ENCODE measurements around the gene GOLGA6D. TPM values are rescaled to one million over a fixed set of nuclear protein-coding genes. Genes with fewer than 3 reads are reported as not detected.
A peak's percentile ranks its signal among the peaks of the same experiment; 100 is the strongest.
"Not testable (repeated sequence)": the region's sequence is repeated elsewhere in the genome, so short reads cannot be mapped to it uniquely, and the experiment has no call there.

GOLGA6D gene
- total RNA-seq, 1 experiment from 2014 or later = not detected

DNA sequence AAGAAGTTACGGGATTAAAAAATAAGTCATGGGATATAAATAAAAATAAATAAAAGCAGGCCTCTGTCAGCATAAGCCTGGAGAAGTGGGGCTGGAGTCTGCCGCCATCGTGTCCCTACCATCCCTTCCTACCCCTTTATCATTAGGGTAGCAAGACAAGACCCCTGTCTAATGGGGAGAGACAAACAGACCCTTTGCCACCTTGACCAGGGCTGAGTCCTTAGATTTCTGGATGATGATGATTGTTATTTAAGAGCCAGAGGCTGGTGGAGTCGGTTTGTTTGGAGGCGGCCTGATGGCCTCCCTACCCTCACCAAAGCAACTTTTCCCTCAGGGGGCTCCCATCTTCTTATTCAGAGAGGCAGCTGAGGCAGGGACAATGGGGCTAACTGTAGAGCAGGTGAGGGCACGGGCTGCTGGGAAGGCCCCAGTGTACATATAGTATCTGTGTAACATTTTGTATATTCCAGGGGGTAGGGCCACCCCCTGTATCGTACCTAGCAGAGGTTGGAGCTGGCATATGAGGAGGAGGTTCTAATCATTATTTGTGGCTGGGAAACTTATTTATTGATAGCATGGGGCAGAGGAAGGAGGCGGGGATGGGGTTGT, 8.8 kb upstream of the GOLGA6D start:
- not testable (repeated sequence) for H3K9me3 ChIP-seq, DNase-seq, H3K36me3 ChIP-seq, H3K27me3 ChIP-seq, H3K4me3 ChIP-seq

GRCh38 chr15:75274509-75275107, 8.0 kb upstream of the GOLGA6D start:
- not testable (repeated sequence) for H3K27me3 ChIP-seq
- peak; percentile 75 for DNase-seq

DNA sequence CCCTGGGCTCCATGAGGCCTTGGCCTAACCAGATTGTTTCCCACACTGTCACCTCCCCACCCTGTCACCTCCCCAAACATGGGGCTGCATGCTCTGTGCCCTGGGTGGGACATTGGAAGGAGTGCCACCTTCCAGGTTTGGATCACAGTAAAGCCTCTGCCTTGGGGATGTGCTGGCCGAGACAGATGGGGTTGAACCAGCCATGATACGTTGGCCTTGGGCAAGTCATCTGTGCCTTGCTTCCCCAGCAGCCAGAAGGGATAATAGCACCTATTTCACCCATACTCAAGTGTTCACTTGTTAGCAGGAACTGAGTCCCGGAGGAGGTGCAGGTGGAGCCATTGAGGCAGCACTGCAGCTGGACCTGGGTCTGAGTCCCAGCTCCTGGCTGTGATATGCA, 7.0 kb upstream of the GOLGA6D start:
- DNase-seq, H3K9me3 ChIP-seq, H3K27me3 ChIP-seq, H3K36me3 ChIP-seq, H3K4me3 ChIP-seq: not testable (repeated sequence)

More at GRCh38 chr15:75274509-75275107, 8.0 kb upstream of the GOLGA6D start:
- not testable (repeated sequence) for H3K4me3 ChIP-seq, H3K9me3 ChIP-seq, H3K36me3 ChIP-seq

GRCh38 chr15:75278497-75278896, 4.1 kb upstream of the GOLGA6D start:
- H3K9me3 ChIP-seq, DNase-seq, H3K4me3 ChIP-seq, H3K27me3 ChIP-seq, H3K36me3 ChIP-seq: not testable (repeated sequence)

DNA sequence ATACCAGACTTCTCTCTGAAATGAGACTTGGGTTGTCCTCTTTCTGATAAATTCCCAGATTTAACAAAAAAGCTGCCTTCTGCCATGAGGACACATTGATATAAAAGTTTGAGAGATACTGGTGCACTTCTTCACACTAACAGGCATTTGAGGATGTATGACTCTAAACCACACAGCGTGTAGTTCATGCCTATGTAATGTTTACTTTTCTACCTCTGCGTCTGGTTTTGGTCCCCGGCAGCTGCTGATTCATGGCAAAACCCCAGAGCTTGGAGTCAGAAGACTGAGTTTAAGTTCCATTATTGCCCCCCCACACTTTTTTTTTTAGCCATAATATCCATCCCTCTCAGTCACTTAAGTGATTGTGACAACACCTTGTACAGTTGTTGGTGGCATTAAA, 1.5 kb downstream of the GOLGA6D start:
- not testable (repeated sequence) for DNase-seq, H3K27me3 ChIP-seq, H3K36me3 ChIP-seq, H3K4me3 ChIP-seq, H3K9me3 ChIP-seq

DNA sequence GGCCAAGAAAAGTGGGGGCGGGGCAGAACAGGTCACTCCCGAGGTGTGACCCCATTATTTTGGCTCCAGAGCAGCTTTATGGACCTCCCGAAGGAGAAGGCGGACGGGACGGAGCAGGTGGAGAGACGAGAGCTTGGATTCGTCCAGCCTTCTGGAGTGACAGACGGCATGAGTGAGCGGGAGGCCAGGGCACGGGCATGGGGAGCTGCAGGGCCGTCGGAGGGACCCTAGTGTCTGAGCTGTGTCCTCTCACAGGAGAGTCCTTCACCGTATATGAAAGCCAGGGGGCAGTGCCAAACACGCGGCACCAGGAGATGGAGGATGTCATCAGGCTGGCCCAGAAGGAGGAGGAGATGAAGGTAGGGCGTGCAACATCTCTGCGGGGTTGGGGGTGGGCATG, 11.0 kb downstream of the GOLGA6D start:
- not testable (repeated sequence) for H3K4me3 ChIP-seq, H3K9me3 ChIP-seq, DNase-seq, H3K36me3 ChIP-seq, H3K27me3 ChIP-seq

DNA sequence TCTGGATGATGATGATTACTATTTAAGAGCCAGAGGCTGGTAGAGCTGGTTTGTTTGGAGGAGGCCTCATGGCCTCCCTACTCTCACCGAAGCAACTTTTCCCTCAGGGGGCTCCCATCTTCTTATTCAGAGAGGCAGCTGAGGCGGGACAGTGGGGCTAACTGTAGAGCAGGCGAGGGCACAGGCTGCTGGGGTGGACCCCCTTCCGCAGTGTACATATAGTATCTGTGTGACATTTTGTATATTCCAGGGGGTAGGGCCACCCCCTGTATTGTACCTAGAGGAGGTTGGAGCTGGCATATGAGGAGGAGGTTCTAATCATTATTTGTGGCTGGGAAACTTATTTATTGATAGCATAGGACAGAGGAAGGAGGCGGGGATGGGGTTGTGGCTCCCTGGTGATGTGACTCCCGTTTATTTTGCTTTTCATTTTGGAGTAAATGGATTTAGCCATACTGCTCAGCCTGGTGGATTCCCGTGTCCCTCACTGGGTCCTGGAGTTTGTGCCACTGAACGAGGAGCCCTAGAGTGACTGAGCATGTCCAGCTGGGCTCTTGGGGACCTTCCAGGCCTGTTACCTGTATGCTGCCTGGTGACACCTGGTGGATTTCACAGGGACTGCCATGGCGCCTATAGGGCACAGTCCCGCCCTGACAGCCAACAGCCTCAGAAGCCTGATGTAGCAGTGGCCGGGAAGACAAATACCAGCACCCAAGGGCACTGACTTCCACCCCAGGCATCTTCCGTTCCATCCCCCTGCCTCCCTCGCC, 16.1 kb downstream of the GOLGA6D start:
- H3K36me3 ChIP-seq, H3K4me3 ChIP-seq, H3K9me3 ChIP-seq, H3K27me3 ChIP-seq, DNase-seq: not testable (repeated sequence)

GRCh38 chr15:75299311-75299688, 16.7 kb downstream of the GOLGA6D start:
- peaks cover 11% of the 10 kb centered on the region for H3K27me3 ChIP-seq
- H3K4me3 ChIP-seq, H3K9me3 ChIP-seq, H3K36me3 ChIP-seq: not testable (repeated sequence)
- DNase-seq = peak; percentile 24

GRCh38 chr15:75300026-75300425, 17.4 kb downstream of the GOLGA6D start:
- peaks cover 16% of the 10 kb centered on the region for H3K27me3 ChIP-seq
- not testable (repeated sequence) for H3K9me3 ChIP-seq, H3K36me3 ChIP-seq, DNase-seq, H3K4me3 ChIP-seq

- no peak overlapping the region for H3K4me3 ChIP-seq
- no peaks in the 10 kb centered on the region for H3K36me3 ChIP-seq
- no peaks in the 10 kb centered on the region for H3K9me3 ChIP-seq
- no peak for DNase-seq
- peaks cover 25% of the 10 kb centered on the region for H3K27me3 ChIP-seq
Observed at GRCh38 chr15:75302318-75302717, 19.7 kb downstream of the GOLGA6D start.

DNA sequence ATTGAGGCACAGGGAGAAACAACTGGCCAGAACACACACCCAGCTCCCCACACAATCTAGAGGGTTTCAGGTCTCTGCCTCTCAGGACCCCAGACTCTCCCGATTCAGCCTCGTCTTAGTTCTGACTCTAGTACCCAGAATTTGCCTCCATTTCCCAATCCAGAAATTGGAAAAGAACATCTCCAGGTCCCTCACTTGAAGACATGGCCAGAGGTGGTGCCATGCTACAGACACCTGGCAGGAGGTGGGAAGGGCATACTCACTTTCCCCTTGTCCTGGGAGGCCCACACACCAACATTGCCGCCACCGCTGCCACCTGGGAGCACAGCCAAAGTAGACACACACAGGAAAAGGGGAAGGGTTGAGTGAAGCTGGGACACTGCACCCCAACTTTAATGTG, 20.1 kb downstream of the GOLGA6D start:
- H3K9me3 ChIP-seq, H3K4me3 ChIP-seq, H3K36me3 ChIP-seq, DNase-seq: not testable (repeated sequence)
- H3K27me3 ChIP-seq = peaks cover 26% of the 10 kb centered on the region

DNA sequence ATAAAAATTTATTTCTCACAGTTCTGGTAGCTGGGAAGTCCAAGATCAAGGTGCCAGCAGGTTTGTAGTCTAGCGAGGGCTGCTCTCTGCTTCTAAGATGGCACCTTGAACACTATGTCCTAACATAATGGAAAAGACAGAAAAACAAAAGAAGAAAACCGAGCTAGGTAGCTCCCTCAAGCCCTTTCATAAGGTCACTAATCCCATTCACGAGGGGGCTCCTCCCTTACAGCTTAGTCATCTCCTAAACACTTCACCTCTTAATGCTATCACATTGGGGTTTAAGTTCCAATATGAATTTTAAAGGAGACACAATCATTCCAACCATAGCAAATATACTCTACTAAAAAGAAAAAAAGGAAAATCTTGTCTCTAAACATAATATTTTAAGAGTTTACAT, 23.6 kb downstream of the GOLGA6D start:
- DNase-seq = no peak
- Histone ChIP-seq H3K4me3 (no peak overlapping the region), H3K27me3 (peaks cover 42% of the 10 kb centered on the region), H3K36me3 (no peaks in the 10 kb centered on the region), H3K9me3 (0 out of 2 replicates have a peak, but pooled peaks cover 1% of the 10 kb centered on the region)

- H3K9me3 ChIP-seq = peaks cover 7% of the 10 kb centered on the region; the same call in 1 of the 2 replicates
- peaks cover 42% of the 10 kb centered on the region for H3K27me3 ChIP-seq
- peak; percentile 37 for DNase-seq
- H3K36me3 ChIP-seq = no peaks in the 10 kb centered on the region
- H3K4me3 ChIP-seq = no peak overlapping the region
Observed at GRCh38 chr15:75307778-75308390, 25.2 kb downstream of the GOLGA6D start.

- DNase-seq = no peak
- Histone ChIP-seq H3K27me3 (peaks cover 31% of the 10 kb centered on the region), H3K9me3 (peaks cover 7% of the 10 kb centered on the region; the same call in 1 of the 2 replicates), H3K36me3 (no peaks in the 10 kb centered on the region), H3K4me3 (no peak overlapping the region)
Observed at GRCh38 chr15:75309711-75310110, 27.1 kb downstream of the GOLGA6D start.

- H3K9me3 ChIP-seq, H3K4me3 ChIP-seq, H3K36me3 ChIP-seq: not testable (repeated sequence)
- H3K27me3 ChIP-seq = peaks cover 17% of the 10 kb centered on the region
- DNase-seq = peak; percentile 56
Observed at GRCh38 chr15:75312548-75312947, 29.9 kb downstream of the GOLGA6D start.

- no peak overlapping the region for H3K4me3 ChIP-seq
- peaks cover 7% of the 10 kb centered on the region; the same call in 1 of the 2 replicates for H3K9me3 ChIP-seq
- no peak for DNase-seq
- peaks cover 11% of the 10 kb centered on the region for H3K27me3 ChIP-seq
- H3K36me3 ChIP-seq = no peaks in the 10 kb centered on the region
Observed at GRCh38 chr15:75313116-75313845, 30.6 kb downstream of the GOLGA6D start.
